Skeletal muscle satellite cell (primary cell): ENCODE data around the gene FETUB.

ENCODE experiments used
- H3K27me3 ChIP-seq: 2 replicates; pipeline ENCODE4 v1.7.0; 2013; ENCODE audit warnings: low read length; ENCODE audit not compliant: control insufficient read depth, insufficient read depth
- H3K36me3 ChIP-seq: 2 replicates; pipeline ENCODE4 v1.7.0; 2013; ENCODE audit warnings: mild to moderate bottlenecking, control low read depth, low read length; ENCODE audit not compliant: insufficient read depth
- H3K4me1 ChIP-seq: 2 replicates; pipeline ENCODE4 v1.7.0; 2013; ENCODE audit warnings: low read length; ENCODE audit not compliant: control insufficient read depth, insufficient read depth
- H3K4me2 ChIP-seq: 2 replicates; pipeline ENCODE4 v1.7.0; 2013; ENCODE audit warnings: mild to moderate bottlenecking, low read length
- H3K4me3 ChIP-seq: 2 replicates; pipeline ENCODE4 v1.7.0; 2013; ENCODE audit warnings: low read length
- H3K9ac ChIP-seq: 2 replicates; pipeline ENCODE4 v1.7.0; 2013; ENCODE audit warnings: mild to moderate bottlenecking, low read depth, low read length, moderate library complexity
- H3K9me3 ChIP-seq: replicated peaks from 2 replicates; pipeline ENCODE4 v1.7.0; 2013; ENCODE audit warnings: mild to moderate bottlenecking, control low read depth, low read length

The FETUB gene

GRCh38 chr3:186642014-186642413 is 1.8 kb downstream of the FETUB start:
- peaks cover 26% of the 10 kb centered on the region for H3K27me3 ChIP-seq
- H3K4me1 ChIP-seq = peaks cover 2% of the 10 kb centered on the region
- no peak overlapping the region for H3K4me3 ChIP-seq
- no peaks in the 10 kb centered on the region for H3K9me3 ChIP-seq
- no peak overlapping the region for H3K4me2 ChIP-seq
- no peaks in the 10 kb centered on the region for H3K36me3 ChIP-seq
- no peak overlapping the region for H3K9ac ChIP-seq

DNA sequence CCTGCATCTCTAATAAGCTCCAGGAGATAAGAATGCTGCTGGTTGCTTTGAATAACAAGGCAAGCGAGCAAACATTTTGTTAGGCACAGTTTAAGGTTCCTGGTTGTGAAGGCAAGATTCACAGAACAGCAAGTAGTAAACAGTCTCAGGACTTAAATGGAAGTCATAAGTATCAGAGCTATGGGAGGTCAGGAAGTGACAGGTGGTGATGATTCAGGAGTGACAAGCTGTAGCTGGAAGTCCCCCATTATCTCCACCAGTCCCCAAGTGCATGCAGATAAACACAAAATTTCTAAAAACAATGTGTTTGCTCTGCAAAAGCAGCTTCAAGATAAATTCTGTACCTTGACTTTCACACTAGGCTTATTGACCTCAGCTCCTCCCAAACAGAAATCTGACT is 3.3 kb downstream of the FETUB start:
- H3K9me3 ChIP-seq = no peaks in the 10 kb centered on the region
- no peak overlapping the region for H3K9ac ChIP-seq
- no peak overlapping the region for H3K4me3 ChIP-seq
- no peak overlapping the region for H3K4me2 ChIP-seq
- H3K4me1 ChIP-seq = peaks cover 2% of the 10 kb centered on the region
- no peaks in the 10 kb centered on the region for H3K36me3 ChIP-seq
- H3K27me3 ChIP-seq = peaks cover 25% of the 10 kb centered on the region

GRCh38 chr3:186644683-186645082 is 4.5 kb downstream of the FETUB start:
- Histone ChIP-seq H3K36me3 (no peaks in the 10 kb centered on the region), H3K9me3 (no peaks in the 10 kb centered on the region), H3K4me2 (no peak overlapping the region), H3K4me1 (peaks cover 2% of the 10 kb centered on the region), H3K27me3 (peaks cover 18% of the 10 kb centered on the region), H3K9ac (no peak overlapping the region), H3K4me3 (no peak overlapping the region)

DNA sequence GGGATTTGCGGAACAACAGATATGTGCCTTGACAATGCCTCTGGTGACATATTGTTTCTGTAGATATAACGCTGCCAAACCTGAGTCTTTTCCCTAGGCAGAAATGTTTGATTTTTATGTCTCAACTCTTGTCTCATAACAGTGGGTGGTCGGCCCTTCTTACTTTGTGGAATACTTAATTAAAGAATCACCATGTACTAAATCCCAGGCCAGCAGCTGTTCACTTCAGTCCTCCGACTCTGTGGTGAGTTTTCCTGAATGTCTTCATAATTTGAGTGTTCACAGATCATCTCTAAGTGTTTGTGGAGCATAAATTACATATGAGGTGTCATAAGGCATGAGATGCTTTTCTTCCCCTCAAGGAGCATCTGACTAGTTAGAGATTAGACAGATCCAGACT is 5.9 kb downstream of the FETUB start:
- no peak overlapping the region for H3K4me3 ChIP-seq
- peaks cover 16% of the 10 kb centered on the region for H3K27me3 ChIP-seq
- H3K36me3 ChIP-seq = no peaks in the 10 kb centered on the region
- H3K9ac ChIP-seq = no peak overlapping the region
- H3K4me2 ChIP-seq = no peak overlapping the region
- H3K9me3 ChIP-seq = no peaks in the 10 kb centered on the region
- no peaks in the 10 kb centered on the region for H3K4me1 ChIP-seq

DNA sequence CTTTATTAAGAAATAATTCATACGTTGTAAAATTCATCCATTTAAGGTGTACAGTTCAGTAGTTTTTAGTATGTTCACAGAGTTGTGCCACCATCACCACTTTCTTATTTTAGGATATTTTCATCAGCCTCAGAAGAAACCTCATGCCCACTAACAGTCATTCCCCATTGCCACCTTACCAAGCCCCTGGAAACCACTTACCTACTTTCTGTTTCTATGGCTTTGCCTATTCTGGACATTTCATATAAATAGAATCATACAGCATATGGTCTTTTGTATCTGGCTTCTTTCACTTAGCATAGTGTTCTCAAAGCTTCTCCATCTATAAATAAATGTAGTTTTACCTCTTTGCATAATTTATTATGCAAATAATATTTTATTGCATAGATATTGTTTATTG is 6.6 kb downstream of the FETUB start:
- Histone ChIP-seq H3K27me3 (peaks cover 20% of the 10 kb centered on the region), H3K9ac (no peak overlapping the region), H3K4me2 (no peak overlapping the region), H3K4me1 (no peaks in the 10 kb centered on the region), H3K9me3 (no peaks in the 10 kb centered on the region), H3K36me3 (no peaks in the 10 kb centered on the region), H3K4me3 (no peak overlapping the region)

DNA sequence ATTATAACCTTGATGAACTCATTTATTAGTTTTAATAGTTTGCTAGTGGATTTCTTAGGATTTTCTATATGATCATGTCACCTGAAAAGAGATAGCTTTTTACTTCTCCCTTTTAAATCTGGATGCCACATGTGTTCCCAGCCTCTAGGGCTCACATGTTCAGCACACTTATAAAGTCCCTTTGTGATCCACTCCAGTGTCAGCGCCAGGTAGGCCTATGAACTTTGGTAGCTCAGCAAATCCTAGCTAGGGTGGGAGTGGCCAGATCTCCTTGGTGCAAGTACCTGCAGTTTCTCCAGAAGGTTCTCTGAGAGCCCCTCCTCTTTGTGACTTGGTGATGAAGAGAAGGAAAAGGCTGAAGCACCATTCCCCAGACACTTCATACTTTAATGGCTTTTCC is 8.7 kb downstream of the FETUB start:
- no peak overlapping the region for H3K4me2 ChIP-seq
- H3K9ac ChIP-seq = no peak overlapping the region
- H3K9me3 ChIP-seq = no peaks in the 10 kb centered on the region
- no peak overlapping the region for H3K4me3 ChIP-seq
- no peaks in the 10 kb centered on the region for H3K36me3 ChIP-seq
- H3K27me3 ChIP-seq = peaks cover 17% of the 10 kb centered on the region
- H3K4me1 ChIP-seq = no peaks in the 10 kb centered on the region

DNA sequence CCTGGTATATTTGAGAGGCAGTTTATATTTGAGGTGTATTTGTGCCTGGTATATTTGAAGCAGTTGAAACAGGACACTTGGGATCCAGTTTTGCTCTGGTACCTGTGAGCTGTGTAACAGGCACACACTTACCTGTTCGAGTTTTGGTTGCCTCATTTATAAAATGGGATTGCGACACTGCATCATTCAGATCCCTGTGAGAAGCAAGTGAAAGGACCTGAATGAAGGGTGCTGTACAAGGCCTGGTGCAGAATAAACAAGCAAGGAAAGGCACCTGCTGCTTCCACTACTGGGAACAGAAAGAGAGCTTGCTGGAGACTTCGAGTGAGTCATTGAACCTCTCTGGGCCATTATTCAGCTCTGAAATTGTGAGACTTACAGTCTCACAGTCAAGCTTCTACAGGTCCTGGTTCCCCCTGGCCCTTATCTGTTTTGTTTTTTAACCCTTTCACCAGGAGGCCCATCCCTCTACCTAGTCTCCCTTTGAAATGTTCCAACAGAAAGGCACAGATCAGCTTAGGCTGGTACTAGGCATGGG is 11.5 kb downstream of the FETUB start:
- peaks cover 13% of the 10 kb centered on the region for H3K27me3 ChIP-seq
- no peak overlapping the region for H3K4me3 ChIP-seq
- H3K9ac ChIP-seq = no peak overlapping the region
- H3K9me3 ChIP-seq = no peaks in the 10 kb centered on the region
- H3K4me1 ChIP-seq = no peaks in the 10 kb centered on the region
- H3K36me3 ChIP-seq = no peaks in the 10 kb centered on the region
- H3K4me2 ChIP-seq = no peak overlapping the region

- Histone ChIP-seq H3K9me3 (no peaks in the 10 kb centered on the region), H3K4me1 (no peaks in the 10 kb centered on the region), H3K36me3 (no peaks in the 10 kb centered on the region), H3K4me2 (no peak overlapping the region), H3K9ac (no peak overlapping the region), H3K27me3 (peaks cover 14% of the 10 kb centered on the region), H3K4me3 (no peak overlapping the region)
These were observed 13.0 kb downstream of the FETUB start for GRCh38 chr3:186653080-186653707.

DNA sequence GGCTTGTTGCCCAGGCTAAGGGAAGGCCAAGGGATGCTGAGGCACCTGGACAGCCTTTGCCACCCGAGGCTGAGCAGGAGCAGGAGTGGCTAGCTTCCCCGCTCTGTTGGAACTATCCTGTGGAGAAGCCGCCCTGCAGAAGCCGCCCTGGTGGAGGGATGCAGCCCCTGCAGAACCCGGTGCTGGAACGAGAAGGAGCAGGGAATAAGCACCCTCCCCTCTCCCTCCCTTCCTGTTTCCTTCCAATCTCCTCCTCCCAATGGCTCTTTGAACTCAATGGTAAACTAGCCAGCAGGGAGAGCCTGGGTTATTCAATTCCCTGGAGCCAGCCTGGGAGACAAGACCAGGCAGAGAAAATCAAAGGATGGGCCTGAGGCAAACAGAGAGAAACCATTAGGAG is 13.8 kb downstream of the FETUB start:
- no peaks in the 10 kb centered on the region for H3K36me3 ChIP-seq
- peaks cover 15% of the 10 kb centered on the region for H3K27me3 ChIP-seq
- H3K4me2 ChIP-seq = no peak overlapping the region
- no peaks in the 10 kb centered on the region for H3K4me1 ChIP-seq
- no peaks in the 10 kb centered on the region for H3K9me3 ChIP-seq
- no peak overlapping the region for H3K4me3 ChIP-seq
- H3K9ac ChIP-seq = no peak overlapping the region

- H3K4me1 ChIP-seq = no peaks in the 10 kb centered on the region
- H3K4me3 ChIP-seq = no peak overlapping the region
These were observed 23.3 kb downstream of the FETUB start for GRCh38 chr3:186663361-186664118.

DNA sequence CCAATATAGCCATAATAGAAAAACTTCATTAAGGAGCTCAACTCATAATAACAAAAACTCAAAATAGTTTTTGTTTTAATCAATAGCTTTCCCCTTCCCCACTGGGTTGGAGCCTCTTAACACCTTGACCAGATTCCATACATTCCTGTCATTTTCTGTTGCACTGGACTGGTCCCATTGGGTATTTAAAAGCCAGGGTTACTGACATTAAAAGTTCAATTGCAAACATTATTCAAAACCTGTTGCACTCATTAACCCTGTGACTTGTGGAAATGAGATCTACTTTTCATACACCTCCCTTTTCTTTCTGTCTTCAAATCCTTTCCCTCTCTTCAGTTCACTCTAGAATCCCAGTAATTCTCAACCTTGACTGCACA is 23.9 kb downstream of the FETUB start:
- no peaks in the 10 kb centered on the region for H3K4me1 ChIP-seq
- H3K9me3 ChIP-seq = no peaks in the 10 kb centered on the region
- peaks cover 34% of the 10 kb centered on the region for H3K27me3 ChIP-seq
- no peak overlapping the region for H3K4me2 ChIP-seq
- no peak overlapping the region for H3K4me3 ChIP-seq
- H3K36me3 ChIP-seq = no peaks in the 10 kb centered on the region
- no peak overlapping the region for H3K9ac ChIP-seq

More at GRCh38 chr3:186663361-186664118, 23.3 kb downstream of the FETUB start:
- Histone ChIP-seq H3K27me3 (peaks cover 34% of the 10 kb centered on the region), H3K9me3 (no peaks in the 10 kb centered on the region), H3K36me3 (no peaks in the 10 kb centered on the region), H3K4me2 (no peak overlapping the region), H3K9ac (no peak overlapping the region)

GRCh38 chr3:186664506-186664905 is 24.3 kb downstream of the FETUB start:
- peaks cover 34% of the 10 kb centered on the region for H3K27me3 ChIP-seq
- H3K4me1 ChIP-seq = no peaks in the 10 kb centered on the region
- H3K36me3 ChIP-seq = no peaks in the 10 kb centered on the region
- no peak overlapping the region for H3K9ac ChIP-seq
- no peaks in the 10 kb centered on the region for H3K9me3 ChIP-seq
- no peak overlapping the region for H3K4me3 ChIP-seq
- H3K4me2 ChIP-seq = no peak overlapping the region
